GM18519 (cell line): ENCODE data around the gene CCDC198.

ENCODE experiments used
- ATAC-seq: cut with Tn5 transposase; IDR thresholded peaks from one replicate; pipeline ENCODE4 v1.9.1; 2021; ENCODE audit warnings: mild to moderate bottlenecking, moderate library complexity; ENCODE audit not compliant: unreplicated experiment, low FRiP score

Gene CCDC198

GRCh38 chr14:57470909-57471308 lies 22.7 kb downstream of the CCDC198 start:
- no peak for ATAC-seq

- no peak for ATAC-seq
These were observed 29.5 kb downstream of the CCDC198 start for GRCh38 chr14:57464008-57464730.

DNA sequence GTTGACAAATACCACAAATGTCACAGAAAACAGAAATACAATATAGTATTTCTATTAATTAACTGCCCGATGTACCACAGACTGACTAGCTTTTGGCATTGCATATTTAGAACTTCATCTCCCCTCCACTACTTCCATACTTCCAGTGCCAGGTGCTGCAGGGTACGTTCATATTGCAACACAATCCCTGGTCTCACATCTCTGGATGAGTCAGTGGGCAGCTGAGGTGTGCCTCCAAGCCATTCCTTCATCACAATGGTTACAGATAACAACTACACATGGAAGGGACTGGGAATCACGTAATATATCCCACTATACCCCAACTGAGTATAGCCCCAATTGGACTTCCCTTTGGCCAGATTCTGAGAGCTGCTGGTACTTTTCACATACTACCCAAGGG lies 31.1 kb downstream of the CCDC198 start:
- ATAC-seq = no peak

DNA sequence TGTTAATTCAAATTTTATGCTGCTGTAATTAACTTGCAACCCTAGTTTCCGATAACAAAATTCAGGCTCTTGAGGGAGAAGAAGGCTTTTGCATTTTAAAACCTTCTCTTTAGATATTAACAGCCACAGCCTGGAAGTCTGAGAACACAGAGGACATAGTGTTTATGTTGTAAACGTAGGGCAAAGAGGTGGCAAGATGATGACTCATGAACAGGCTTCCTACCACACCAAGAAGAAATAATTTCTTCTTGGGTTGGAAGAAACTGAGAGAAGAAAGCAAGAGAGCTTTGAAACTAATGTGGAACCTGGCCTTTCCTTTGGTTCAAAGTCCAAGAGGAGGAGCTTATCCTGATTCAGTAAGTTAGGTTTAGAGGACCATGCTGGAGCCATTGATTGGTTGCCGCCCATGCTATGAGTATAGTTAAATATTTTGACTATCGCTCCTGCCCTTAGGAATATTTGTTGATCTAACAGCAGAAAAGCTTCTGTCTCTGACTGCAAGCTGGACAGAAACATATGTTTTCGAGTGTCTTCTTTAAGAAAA lies 31.8 kb downstream of the CCDC198 start:
- ATAC-seq = no peak

- ATAC-seq = no peak
These were observed 57.7 kb downstream of the CCDC198 start for GRCh38 chr14:57435923-57436322.

GRCh38 chr14:57420986-57421385 lies 72.7 kb downstream of the CCDC198 start:
- no peak for ATAC-seq

DNA sequence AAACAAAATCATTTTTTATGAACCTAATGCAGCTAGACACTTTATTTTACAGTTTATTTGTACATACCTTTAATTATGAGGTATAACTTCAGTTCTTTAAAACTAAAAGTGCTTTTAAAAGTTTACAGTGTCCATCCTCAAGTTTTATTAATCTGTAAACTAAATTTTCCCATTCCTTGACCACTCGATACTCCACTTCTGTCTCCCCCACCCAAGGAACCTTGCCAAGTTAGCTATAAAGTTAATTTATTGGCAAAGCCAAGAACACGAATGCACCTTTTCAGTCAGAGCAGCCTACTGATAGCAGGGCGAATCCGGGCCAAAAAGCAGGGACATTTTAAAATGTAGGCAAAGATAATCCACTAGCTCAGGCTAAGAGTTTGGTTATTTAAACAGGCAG lies 73.6 kb downstream of the CCDC198 start:
- no peak for ATAC-seq
